HG03060 (cell line): ENCODE results near the gene SH2B2.
"Not testable (repeated sequence)": the region's sequence is repeated elsewhere in the genome, so short reads cannot be mapped to it uniquely, and the experiment has no call there.

Experiments used
- ATAC-seq: cut with Tn5 transposase; IDR thresholded peaks from one replicate; pipeline ENCODE4 v1.9.1; 2021; ENCODE audit warnings: low read depth, moderate number of reproducible peaks; ENCODE audit not compliant: unreplicated experiment

The SH2B2 gene

GRCh38 chr7:102327183-102327582 is 40.5 kb downstream of the SH2B2 start:
- ATAC-seq = not testable (repeated sequence)

- ATAC-seq = not testable (repeated sequence)
Observed at GRCh38 chr7:102328863-102329262, 42.2 kb downstream of the SH2B2 start.

GRCh38 chr7:102329366-102329765 is 42.7 kb downstream of the SH2B2 start:
- ATAC-seq = not testable (repeated sequence)

GRCh38 chr7:102330666-102331460 is 44.2 kb downstream of the SH2B2 start:
- ATAC-seq = not testable (repeated sequence)

- ATAC-seq = not testable (repeated sequence)
Observed at GRCh38 chr7:102335574-102335973, 48.9 kb downstream of the SH2B2 start.

- ATAC-seq = not testable (repeated sequence)
Observed at GRCh38 chr7:102337002-102337401, 50.3 kb downstream of the SH2B2 start.

- ATAC-seq = not testable (repeated sequence)
Observed at GRCh38 chr7:102337420-102337819, 50.8 kb downstream of the SH2B2 start.

- ATAC-seq = not testable (repeated sequence)
Observed at GRCh38 chr7:102340599-102341368, 54.1 kb downstream of the SH2B2 start.

GRCh38 chr7:102346983-102347382 is 60.3 kb downstream of the SH2B2 start:
- not testable (repeated sequence) for ATAC-seq

GRCh38 chr7:102356344-102356743 is 69.7 kb downstream of the SH2B2 start, which contains the start of gene SPDYE6:
SPDYE6 (minus strand) TSS chr7:102356444; CDS start chr7:102356023, 421 bp downstream.
- ATAC-seq = not testable (repeated sequence)

GRCh38 chr7:102363549-102364393 is 77.1 kb downstream of the SH2B2 start:
- ATAC-seq = peak; percentile 97

GRCh38 chr7:102364394-102364886 is 77.8 kb downstream of the SH2B2 start:
- not testable (repeated sequence) for ATAC-seq

GRCh38 chr7:102365390-102365789 is 78.7 kb downstream of the SH2B2 start:
- not testable (repeated sequence) for ATAC-seq

- not testable (repeated sequence) for ATAC-seq
Observed at GRCh38 chr7:102370038-102370437, 83.4 kb downstream of the SH2B2 start.
